NOMO-1 treated with dmso at 0.1 percent for 144 hours (cell line): ENCODE results near the gene CCDC106.

Experiments
- DNase-seq: peaks from one replicate; lab custom pipeline; 2025; ENCODE audit not compliant: unreplicated experiment; lab: John Stamatoyannopoulos, UW

Gene CCDC106

GRCh38 chr19:55667958-55668357, 19.9 kb downstream of the CCDC106 start:
- DNase-seq = no peak

- no peak for DNase-seq
These were observed 20.8 kb downstream of the CCDC106 start for GRCh38 chr19:55668603-55669348.

GRCh38 chr19:55669418-55670279, 21.6 kb downstream of the CCDC106 start:
- no peak for DNase-seq

- DNase-seq = no peak
These were observed 22.5 kb downstream of the CCDC106 start for GRCh38 chr19:55670280-55671053.

GRCh38 chr19:55671054-55671378, 23.0 kb downstream of the CCDC106 start:
- no peak for DNase-seq

GRCh38 chr19:55672418-55672817, 24.4 kb downstream of the CCDC106 start:
- no peak for DNase-seq

GRCh38 chr19:55673465-55673864, 25.5 kb downstream of the CCDC106 start:
- no peak for DNase-seq

- DNase-seq = no peak
These were observed 25.9 kb downstream of the CCDC106 start for GRCh38 chr19:55673889-55674288.

- no peak for DNase-seq
These were observed 26.4 kb downstream of the CCDC106 start for GRCh38 chr19:55674459-55674840.

- DNase-seq = peak; percentile 95
These were observed 27.0 kb downstream of the CCDC106 start, which contains the start of gene EPN1 for GRCh38 chr19:55674841-55675660. TSS of gene EPN1 (plus strand) at chr19:55675226. CDS start at chr19:55678628, 3,402 bp downstream.

- DNase-seq = no peak
These were observed 27.8 kb downstream of the CCDC106 start for GRCh38 chr19:55675661-55676354.

GRCh38 chr19:55676383-55676782, 28.4 kb downstream of the CCDC106 start:
- DNase-seq = no peak

GRCh38 chr19:55676889-55677505, 29.0 kb downstream of the CCDC106 start:
- DNase-seq = no peak

- no peak for DNase-seq
These were observed 29.6 kb downstream of the CCDC106 start for GRCh38 chr19:55677572-55678028.

- peak; percentile 92 for DNase-seq
These were observed 30.2 kb downstream of the CCDC106 start for GRCh38 chr19:55678121-55678671.

- DNase-seq = no peak
These were observed 31.6 kb downstream of the CCDC106 start for GRCh38 chr19:55679343-55680257.

GRCh38 chr19:55680339-55681130, 32.5 kb downstream of the CCDC106 start:
- DNase-seq = no peak
